Testis (tissue), 5 donors: ENCODE measurements around the gene CNTN6. TPM values are rescaled to one million over a fixed set of nuclear protein-coding genes. Genes with fewer than 3 reads are reported as not detected.

ENCODE experiments used
- DNase-seq: peaks from one replicate; pipeline ENCODE4 v3.0.0-alpha.2; 2019
- H3K27ac ChIP-seq, 2 donors: fragments of 200-600 bp; sonication (generic); one replicate each; pipeline ENCODE4 v1.5.1; 2019
- H3K27me3 ChIP-seq: fragments of 200-600 bp; sonication (generic); one replicate; pipeline ENCODE4 v1.5.1; 2019
- H3K36me3 ChIP-seq: fragments of 200-600 bp; sonication (generic); one replicate; pipeline ENCODE4 v1.5.1; 2017; ENCODE audit warnings: low read depth; ENCODE audit errors: missing control alignments
- H3K4me1 ChIP-seq: fragments of 200-600 bp; sonication (generic); one replicate; pipeline ENCODE4 v1.5.1; 2019
- H3K4me3 ChIP-seq, 2 donors: fragments of 200-600 bp; sonication (generic); one replicate each; pipeline ENCODE4 v1.5.1; 2017 to 2019
- H3K9me3 ChIP-seq: fragments of 200-600 bp; sonication (generic); one replicate; pipeline ENCODE4 v1.5.1; 2017
- CTCF ChIP-seq, 3 experiments: fragments of 450-650 bp in 2 of 3; fragments of 200-600 bp in 1 of 3; sonication (generic) in 1 of 3; IDR thresholded peaks; one replicate each; pipeline ENCODE4 v1.5.1; 2016 to 2019; ENCODE audit warnings: antibody characterized with exemption in 3 of 3, mild to moderate bottlenecking in 2 of 3, moderate library complexity in 1 of 3
- POLR2A ChIP-seq: fragments of 450-650 bp; IDR thresholded peaks from one replicate; pipeline ENCODE4 v1.6.1; 2017; ENCODE audit warnings: antibody characterized with exemption, mild to moderate bottlenecking, moderate library complexity
- WGBS, 2 donors: methylation state at CpG; one replicate each; pipeline ENCODE4 v1.1.5; 2018; 5-methylcytosine and 5-hydroxymethylcytosine counted together
- intact Hi-C: fragments of 100-400 bp; cut with DNase I; formaldehyde crosslinking; loops from one replicate; pipeline ENCODE4 v1.15.1; 2023; ENCODE audit warnings: low total_unique reads
- long read RNA-seq, 2 donors: transcript quantifications; one replicate each; lab custom pipeline, GENCODE V29; 2026
- polyA plus RNA-seq: library from polyadenylated mRNA; stranded (reverse); fragments of 350-450 nt; fragmentation: Illumina TruSeq; extraction: RNeasy Lipid Tissue Mini Kit (QIAGEN cat#74804); gene quantifications from one replicate; pipeline ENCODE4 v1.2.3, GENCODE V29; 2014; ENCODE audit warnings: low read depth, low replicate concordance; ENCODE audit not compliant: insufficient read depth
- total RNA-seq, 2 donors: library from RNA; depleted of rRNA; stranded (reverse); fragments of >200 nt; gene quantifications; one replicate each; pipeline ENCODE4 v1.2.3, GENCODE V29; 2016

The CNTN6 gene
- under 1 TPM; 0.31 to 0.74 TPM for total RNA-seq
- 0.22 TPM for polyA plus RNA-seq
- long read RNA-seq, donor 1, result 0 reads
- long read RNA-seq, donor 2, full-length matches to known transcripts, result 1 of 1 reads
- long read RNA-seq, donor 2, partial matches to known transcripts, result 0 of 1 reads
- long read RNA-seq, donor 2, other reads (novel, unspliced or antisense), result 0 of 1 reads

GRCh38 chr3:1092771-1093170, at the start of gene CNTN6:
CNTN6 (plus strand) TSS chr3:1093024; CDS start chr3:1148009, 54,985 bp downstream.
- TF ChIP-seq POLR2A (no peak), CTCF (IDR thresholded peaks at IDR 0.05) (no peak)
- Histone ChIP-seq H3K9me3 (no peaks in the 10 kb centered on the region), H3K27ac (no peak within 1 kb of the TSS), H3K4me1 (no peaks in the 10 kb centered on the region), H3K27me3 (no peaks in the 10 kb centered on the region), H3K4me3 (no peak within 1 kb of the TSS), H3K36me3 (no peaks in the 10 kb centered on the region)
- DNase-seq, result no peak
- WGBS, 2 donors, result 11 to 14% methylated on average over 7 of the region's 7 CpGs
- intact Hi-C loops, result no loop called here

- intact Hi-C loops, result no loop called here
- no peaks in the 10 kb centered on the region for H3K36me3 ChIP-seq
- no peak overlapping the region for H3K27ac ChIP-seq
- TF ChIP-seq POLR2A (no peak), CTCF (IDR thresholded peaks at IDR 0.05) (no peak)
- no peaks in the 10 kb centered on the region for H3K27me3 ChIP-seq
- H3K9me3 ChIP-seq, result no peaks in the 10 kb centered on the region
- no peaks in the 10 kb centered on the region for H3K4me1 ChIP-seq
- 78 to 88% methylated on average over 2 of the region's 2 CpGs for WGBS, 2 donors
- H3K4me3 ChIP-seq, result no peak overlapping the region
- DNase-seq, result no peak
Observed at GRCh38 chr3:1048558-1048957, 44.3 kb upstream of the CNTN6 start.

GRCh38 chr3:1055870-1056269, 37.0 kb upstream of the CNTN6 start:
- no peak overlapping the region for H3K4me3 ChIP-seq
- H3K36me3 ChIP-seq, result no peaks in the 10 kb centered on the region
- H3K9me3 ChIP-seq, result no peaks in the 10 kb centered on the region
- intact Hi-C loops, result no loop called here
- no peaks in the 10 kb centered on the region for H3K4me1 ChIP-seq
- 70 to 86% methylated on average over 3 of the region's 3 CpGs for WGBS, 2 donors
- DNase-seq, result no peak
- TF ChIP-seq CTCF (IDR thresholded peaks at IDR 0.05), result no peak
- no peak overlapping the region for H3K27ac ChIP-seq
- H3K27me3 ChIP-seq, result no peaks in the 10 kb centered on the region

GRCh38 chr3:1056744-1057143, 36.1 kb upstream of the CNTN6 start:
- no peak for DNase-seq
- H3K9me3 ChIP-seq, result no peaks in the 10 kb centered on the region
- H3K4me3 ChIP-seq, result no peak overlapping the region
- intact Hi-C loops, result no loop called here
- H3K4me1 ChIP-seq, result no peaks in the 10 kb centered on the region
- no peak overlapping the region for H3K27ac ChIP-seq
- no peaks in the 10 kb centered on the region for H3K36me3 ChIP-seq
- TF ChIP-seq CTCF (IDR thresholded peaks at IDR 0.05) (no peak), POLR2A (no peak)
- no peaks in the 10 kb centered on the region for H3K27me3 ChIP-seq

- TF ChIP-seq CTCF (IDR thresholded peaks at IDR 0.05), result no peak
- no peak for TF ChIP-seq POLR2A
- intact Hi-C loops, result no loop called here
- Histone ChIP-seq H3K27ac (no peak overlapping the region), H3K9me3 (no peaks in the 10 kb centered on the region), H3K4me3 (no peak overlapping the region), H3K27me3 (no peaks in the 10 kb centered on the region), H3K36me3 (no peaks in the 10 kb centered on the region), H3K4me1 (no peaks in the 10 kb centered on the region)
- no peak for DNase-seq
- WGBS, 2 donors, result 64 to 97% methylated on average over 1 of the region's 1 CpG
Observed at GRCh38 chr3:1057436-1057835, 35.4 kb upstream of the CNTN6 start.
